COR-L47 (cell line): ENCODE data around the gene ARHGAP40.

ENCODE experiments used
- DNase-seq: peaks from one replicate; lab custom pipeline; 2025; lab: John Stamatoyannopoulos, UW

Gene ARHGAP40

GRCh38 chr20:38601216-38602184 is at the start of gene ARHGAP40:
ARHGAP40 (plus strand) TSS chr20:38601809.
- DNase-seq: no peak

DNA sequence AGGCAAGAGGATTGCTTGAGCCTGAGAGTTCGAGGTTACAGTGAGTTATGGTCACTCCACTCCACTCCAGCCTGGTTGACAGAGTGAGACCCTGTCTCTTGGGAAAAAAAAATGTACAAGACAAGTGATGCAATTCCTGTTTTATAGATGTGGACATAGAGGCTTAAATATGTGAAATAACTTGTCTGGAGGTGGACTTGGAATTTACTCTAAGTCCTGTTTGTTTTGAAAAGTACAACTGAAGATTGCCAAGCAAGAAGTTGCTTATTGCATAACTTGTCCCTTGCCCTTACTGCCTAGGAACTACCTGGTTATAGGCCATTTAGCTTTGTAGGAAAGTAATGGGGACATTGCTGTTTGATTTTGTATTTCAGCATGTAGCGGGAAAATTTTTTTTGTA is 46.6 kb upstream of the ARHGAP40 start:
- DNase-seq: no peak

GRCh38 chr20:38555395-38555794 is 46.2 kb upstream of the ARHGAP40 start:
- DNase-seq: no peak

- DNase-seq: no peak
These were observed 44.4 kb upstream of the ARHGAP40 start for GRCh38 chr20:38557174-38557573.

GRCh38 chr20:38558596-38559360 is 42.8 kb upstream of the ARHGAP40 start:
- no peak for DNase-seq

GRCh38 chr20:38559764-38560163 is 41.8 kb upstream of the ARHGAP40 start:
- DNase-seq: no peak

- no peak for DNase-seq
These were observed 37.7 kb upstream of the ARHGAP40 start for GRCh38 chr20:38563802-38564431.

DNA sequence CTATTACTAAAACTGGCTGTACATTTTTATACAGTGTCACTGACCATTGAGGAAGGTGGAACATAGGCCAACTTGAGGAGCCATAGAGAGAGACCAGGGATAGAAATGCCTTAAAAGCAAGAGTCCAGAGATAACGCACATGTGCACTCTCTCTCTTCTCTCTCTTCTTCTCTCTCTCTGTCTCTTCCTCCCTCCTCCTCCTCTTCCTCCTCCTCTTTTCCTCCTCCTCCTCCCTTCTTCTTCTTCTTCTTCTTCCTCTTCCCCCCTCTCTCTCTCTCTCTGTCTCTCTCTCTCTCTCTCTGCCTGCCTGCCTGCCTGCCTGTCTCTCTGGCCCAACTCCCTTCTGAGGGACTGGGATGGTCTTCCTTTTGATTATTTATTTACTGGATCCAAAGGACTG is 36.9 kb upstream of the ARHGAP40 start:
- DNase-seq: no peak

- no peak for DNase-seq
These were observed 35.5 kb upstream of the ARHGAP40 start for GRCh38 chr20:38566036-38566598.

DNA sequence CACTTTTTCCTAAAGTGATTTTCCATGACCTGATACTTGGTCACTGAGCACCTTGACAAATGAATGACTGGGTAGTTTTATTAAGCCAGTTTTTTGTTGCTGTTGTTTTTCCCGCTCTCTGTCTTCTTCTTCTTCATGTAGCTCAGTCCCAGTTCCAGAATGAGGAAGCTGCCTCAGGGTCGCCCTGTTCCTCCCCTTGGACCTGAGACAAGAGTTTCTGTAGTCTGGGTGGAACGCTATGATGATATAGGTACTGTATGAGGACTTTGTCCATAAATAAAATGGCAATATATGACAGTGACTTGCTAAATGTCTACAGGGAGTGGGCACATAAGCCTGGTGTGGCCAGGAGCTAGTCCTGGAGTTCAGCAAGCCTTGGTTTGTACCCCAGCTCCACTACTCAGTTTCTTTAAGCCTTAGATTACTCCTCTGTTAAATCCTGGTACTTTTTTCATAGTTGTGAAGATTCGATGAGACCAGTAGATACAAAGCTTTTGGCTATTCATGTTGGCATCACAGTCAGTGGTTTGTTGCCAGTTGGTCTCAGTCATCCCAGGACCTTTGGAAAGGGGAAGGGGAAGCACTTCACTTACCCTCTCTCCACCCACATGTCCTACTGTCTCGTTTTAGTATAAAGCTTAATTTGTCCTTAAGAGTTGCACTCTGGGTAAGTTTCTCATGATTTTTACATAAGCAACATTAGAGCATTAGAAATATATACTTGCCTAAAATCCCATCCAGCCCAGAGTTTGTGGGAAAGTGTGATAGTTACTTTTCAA is 31.7 kb upstream of the ARHGAP40 start:
- no peak for DNase-seq

DNA sequence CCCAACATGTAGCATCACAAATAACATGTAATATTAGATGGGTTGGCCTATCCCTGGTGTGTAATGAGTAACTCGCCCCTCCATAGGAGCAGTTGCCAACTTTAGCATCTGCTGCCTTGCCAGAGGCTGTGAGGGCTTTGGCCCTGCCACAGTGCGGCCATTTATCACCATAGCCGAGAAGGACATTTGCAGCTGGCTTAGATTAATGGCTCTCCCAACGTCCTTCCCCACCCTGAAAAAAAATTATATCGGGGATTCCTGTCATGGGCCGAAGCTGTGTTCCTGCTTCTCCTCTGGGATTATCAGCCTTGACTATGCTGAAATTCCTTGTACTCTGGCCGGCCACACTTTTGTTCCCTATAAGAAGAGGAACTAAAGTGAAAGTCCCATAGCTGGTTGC is 28.2 kb upstream of the ARHGAP40 start:
- no peak for DNase-seq

GRCh38 chr20:38579219-38579910 is 22.2 kb upstream of the ARHGAP40 start:
- DNase-seq: no peak

DNA sequence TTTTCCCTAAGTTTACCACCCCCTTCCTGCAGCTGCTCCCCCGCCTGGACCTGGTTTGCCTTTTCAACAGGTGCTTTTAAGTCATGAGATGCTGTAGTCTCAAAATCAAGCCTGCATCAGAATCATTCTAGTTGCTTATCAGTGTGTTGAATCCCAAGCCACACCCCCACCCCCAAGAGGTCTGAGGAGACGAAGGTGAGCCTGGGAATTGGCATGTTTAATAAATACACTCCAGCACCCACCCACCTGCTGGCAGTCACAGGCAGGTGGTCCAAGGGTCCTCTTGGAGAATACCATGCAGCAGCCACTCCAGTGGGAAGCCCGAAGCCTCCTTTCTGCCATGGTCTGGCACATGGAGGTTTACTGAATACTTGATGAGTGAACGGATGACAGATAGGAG is 21.7 kb upstream of the ARHGAP40 start:
- no peak for DNase-seq

DNA sequence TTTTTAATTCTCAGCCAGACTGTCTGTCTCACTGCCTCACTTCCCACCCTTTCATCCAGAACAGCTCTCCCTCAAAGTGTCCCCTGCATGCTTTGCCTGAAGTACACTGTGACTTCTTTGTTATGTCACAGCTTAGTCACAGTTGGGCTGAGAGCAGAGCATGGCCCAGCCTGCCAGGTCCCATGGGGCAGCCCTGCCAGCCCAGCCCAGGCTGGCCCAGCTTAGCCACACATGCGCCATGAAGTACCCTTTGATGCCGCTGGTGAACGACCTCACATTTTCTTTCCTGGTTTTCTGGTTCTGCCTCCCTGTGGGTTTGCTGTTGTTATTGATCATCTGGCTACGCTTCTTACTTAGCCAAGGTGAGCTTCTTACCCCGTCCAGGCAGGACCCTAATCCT is 20.6 kb upstream of the ARHGAP40 start, which contains the start of gene ADIG:
Gene ADIG (plus strand): TSS at position 185 of the 400 bp plus-strand sequence. CDS start 54 bp downstream, at position 239.
- no peak for DNase-seq

DNA sequence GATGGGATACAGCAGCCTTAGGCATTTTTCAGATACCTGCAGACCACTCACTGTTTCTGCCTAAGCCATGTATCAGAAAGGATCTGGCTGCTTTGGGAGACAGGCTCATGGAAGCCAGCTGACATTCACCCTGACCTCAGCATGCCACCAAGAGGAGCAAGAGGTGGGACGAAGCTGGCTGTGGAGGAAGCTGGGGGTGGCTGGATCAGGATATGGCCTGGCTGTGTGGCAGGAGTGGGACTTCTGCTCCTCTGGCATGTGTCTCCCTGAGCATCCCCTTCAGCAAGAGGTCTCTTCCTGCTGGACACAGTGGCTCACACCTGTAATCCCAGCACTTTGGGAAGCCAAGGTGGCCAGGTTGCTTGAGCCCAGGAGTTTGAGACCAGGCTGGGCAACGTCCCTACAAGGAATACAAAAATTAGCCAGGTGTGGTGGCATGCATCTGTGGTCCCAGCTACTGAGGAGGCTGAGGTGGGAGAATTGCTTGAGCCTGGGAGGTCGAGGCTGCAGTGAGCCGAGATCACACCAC is 19.7 kb upstream of the ARHGAP40 start:
- no peak for DNase-seq

DNA sequence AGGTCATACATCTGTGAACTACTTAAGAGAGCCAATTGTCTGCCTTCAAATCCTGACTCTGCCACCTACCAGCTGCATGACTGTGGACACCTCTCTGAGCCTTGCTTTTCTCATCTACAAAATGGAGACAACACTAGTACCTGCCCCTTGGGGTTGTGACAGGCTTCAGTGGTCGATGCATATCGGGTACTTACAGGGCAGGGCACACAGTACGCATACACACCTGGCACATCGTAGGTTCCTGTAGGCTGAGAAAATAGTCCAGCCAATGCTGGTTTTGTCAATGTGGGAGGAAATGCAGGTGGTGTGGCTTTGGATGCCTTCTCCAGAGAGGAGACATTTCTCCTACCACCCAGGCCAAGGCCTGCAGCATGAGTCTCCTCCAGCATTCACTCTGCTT is 18.3 kb upstream of the ARHGAP40 start:
- DNase-seq: no peak

DNA sequence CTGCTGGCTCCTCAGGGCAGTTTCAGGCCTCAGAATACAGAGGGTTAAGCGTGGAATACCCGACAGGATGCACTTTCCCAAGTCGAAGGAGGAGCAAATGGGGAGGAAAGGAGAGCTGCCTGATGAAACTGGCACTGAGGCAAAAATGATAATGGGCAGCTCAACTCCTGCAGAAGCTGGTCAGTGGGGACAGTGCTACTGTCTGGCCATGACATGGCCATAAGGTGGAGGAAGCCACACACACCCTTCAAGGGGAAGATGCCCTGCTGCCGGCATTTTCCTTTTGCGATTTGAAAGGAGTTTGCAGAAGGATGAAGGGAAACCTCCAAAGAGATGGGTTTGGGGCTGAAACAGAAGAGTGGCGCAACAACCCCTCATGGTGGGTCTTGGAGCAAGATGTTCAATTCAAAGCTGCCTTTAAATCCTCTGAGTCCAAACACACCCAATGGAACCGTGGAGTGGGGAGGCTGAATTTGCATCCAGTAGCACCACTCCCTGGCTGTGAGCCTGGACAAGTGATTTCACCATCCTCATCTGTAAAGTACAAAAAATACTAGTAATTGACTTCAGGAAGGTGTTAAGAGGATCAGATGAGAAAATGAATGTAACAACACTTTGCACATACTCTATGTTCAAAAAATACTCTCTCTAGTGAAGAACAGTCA is 17.4 kb upstream of the ARHGAP40 start:
- no peak for DNase-seq

DNA sequence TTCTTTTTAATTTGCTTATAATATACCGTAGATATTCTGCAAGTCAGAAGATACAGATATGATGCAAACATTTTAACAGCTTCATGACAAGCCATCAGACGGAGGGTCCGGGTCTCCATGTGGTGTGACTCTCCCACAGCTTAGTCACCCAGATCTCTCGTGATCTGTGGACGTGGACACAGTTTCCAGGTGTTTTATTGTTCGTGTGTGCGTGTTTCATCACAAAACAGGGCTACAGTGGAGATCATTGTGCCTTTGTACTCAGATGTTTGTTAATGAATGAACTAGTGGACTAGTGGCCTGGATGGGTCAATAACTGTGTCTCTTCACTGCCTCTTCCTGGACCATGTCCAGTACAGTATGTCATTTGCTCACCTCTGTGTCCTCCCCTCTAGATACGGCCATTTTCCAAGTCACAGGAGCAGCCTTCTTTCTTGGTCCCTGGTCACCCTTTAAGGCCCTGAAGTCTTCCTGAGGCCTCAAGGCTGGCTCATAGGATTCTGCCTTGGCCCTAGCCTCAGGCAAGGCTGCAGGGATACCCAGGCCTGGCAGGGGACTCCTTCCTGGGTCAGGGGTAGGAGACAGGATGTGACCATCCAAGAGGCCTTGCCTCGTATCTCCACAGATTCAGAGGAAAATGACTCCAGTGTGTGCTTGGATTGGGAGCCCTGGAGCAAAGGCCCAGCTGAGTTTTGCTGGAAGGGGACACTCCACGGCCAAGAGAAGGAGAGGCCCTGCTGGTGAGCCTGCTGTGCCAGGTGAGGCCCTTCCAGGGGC is 16.0 kb upstream of the ARHGAP40 start:
- DNase-seq: no peak

DNA sequence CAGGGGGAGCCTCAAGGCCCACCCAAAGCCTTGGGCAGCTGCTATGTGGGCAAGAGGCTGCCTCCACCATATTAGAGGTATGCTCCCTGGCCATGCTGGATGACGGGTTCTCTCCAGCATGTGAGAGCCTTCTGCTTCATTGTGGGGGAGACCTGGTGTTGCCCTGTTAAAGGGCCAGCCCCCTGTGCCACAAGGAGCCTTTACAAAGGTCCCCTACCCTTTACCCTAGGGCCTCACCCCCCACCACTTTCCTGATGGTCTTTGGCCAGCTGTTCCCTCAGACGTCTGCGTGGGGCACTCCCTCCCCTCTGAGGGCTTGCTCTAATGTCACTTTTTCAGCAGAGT is 15.5 kb upstream of the ARHGAP40 start:
- no peak for DNase-seq
